CD8-positive, alpha-beta memory T cell (primary cell): Measurements from ENCODE around the gene RBSN. TPM values are rescaled to one million over a fixed set of nuclear protein-coding genes. Genes with fewer than 3 reads are reported as not detected.

Source experiments
- CTCF ChIA-PET: fragments of 350-600 bp; sonication (Branson Sonifier 250); formaldehyde crosslinking; loops from one replicate; lab custom pipeline; 2021; ENCODE audit warnings: antibody characterized with exemption; lab: Charles Lee
- POLR2A ChIA-PET: fragments of 350-600 bp; sonication (Branson Sonifier 250); formaldehyde crosslinking; loops from one replicate; lab custom pipeline; 2021; ENCODE audit warnings: antibody characterized with exemption; lab: Charles Lee
- DNase-seq, 5 donors: peaks; one replicate each; pipeline versions ENCODE4 v3.0.0 to v3.0.0-alpha.2; 2020 to 2022; ENCODE audit warnings: mixed read lengths in 1 of 5
- H3K27ac ChIP-seq: one replicate; pipeline ENCODE4 v1.7.0; 2013; ENCODE audit warnings: low read depth, mild to moderate bottlenecking, low read length, moderate library complexity
- H3K27me3 ChIP-seq: 2 replicates; pipeline ENCODE4 v1.7.0; 2013; ENCODE audit warnings: low read length, mild to moderate bottlenecking; ENCODE audit not compliant: insufficient read depth, poor library complexity, severe bottlenecking
- H3K36me3 ChIP-seq: 2 replicates; pipeline ENCODE4 v1.7.0; 2013; ENCODE audit warnings: mild to moderate bottlenecking, low read length, moderate library complexity; ENCODE audit not compliant: insufficient read depth
- H3K4me1 ChIP-seq: 2 replicates; pipeline ENCODE4 v1.7.0; 2013; ENCODE audit warnings: mild to moderate bottlenecking, low read length, moderate library complexity; ENCODE audit not compliant: insufficient read depth
- H3K4me3 ChIP-seq: 2 replicates; pipeline ENCODE4 v1.7.0; 2013; ENCODE audit warnings: mild to moderate bottlenecking, low read length
- H3K9me3 ChIP-seq: 2 replicates; pipeline ENCODE4 v1.7.0; 2013; ENCODE audit warnings: mild to moderate bottlenecking, low read length
- H3K27ac Mint-ChIP-seq, 8 donors: one replicate each; pipeline ENCODE4 v1.8.0; 2020 to 2021; ENCODE audit warnings: mixed read lengths in 8 of 8, mild to moderate bottlenecking in 6 of 8, inconsistent platforms in 3 of 8, moderate library complexity in 3 of 8
- H3K27me3 Mint-ChIP-seq, 2 donors: one replicate each; pipeline ENCODE4 v1.8.0; 2020 to 2021; ENCODE audit warnings: mixed read lengths in 2 of 2, mild to moderate bottlenecking in 1 of 2, moderate library complexity in 1 of 2
- H3K36me3 Mint-ChIP-seq, 3 donors: one replicate each; pipeline ENCODE4 v1.8.0; 2020 to 2021; ENCODE audit warnings: mixed read lengths in 3 of 3, inconsistent platforms in 1 of 3, mild to moderate bottlenecking in 1 of 3
- H3K4me1 Mint-ChIP-seq, 3 donors: one replicate each; pipeline ENCODE4 v1.8.0; 2020 to 2021; ENCODE audit warnings: mixed read lengths in 3 of 3, inconsistent platforms in 1 of 3, mild to moderate bottlenecking in 1 of 3
- H3K4me3 Mint-ChIP-seq, 7 donors: one replicate each; pipeline ENCODE4 v1.8.0; 2020 to 2021; ENCODE audit warnings: mixed read lengths in 7 of 7, mild to moderate bottlenecking in 6 of 7, moderate library complexity in 4 of 7, inconsistent platforms in 2 of 7
- H3K9me3 Mint-ChIP-seq, 5 donors: one replicate each; pipeline ENCODE4 v1.8.0; 2020 to 2022; ENCODE audit warnings: mixed read lengths in 5 of 5, mild to moderate bottlenecking in 3 of 5, moderate library complexity in 2 of 5, inconsistent platforms in 1 of 5
- polyA plus RNA-seq: library from polyadenylated mRNA; unstranded; fragments of 300-500 nt; fragmentation: Illumina TruSeq; gene quantifications from one replicate; pipeline ENCODE4 v1.2.3, GENCODE V29; 2021
- total RNA-seq, 2 experiments: library from RNA; stranded (reverse); gene quantifications; one replicate each; pipeline ENCODE4 v1.2.3, GENCODE V29; 2021

Gene RBSN
- total and polyA plus RNA-seq, 3 experiments from 2014 or later = 12.2 to 19.0 (median 12.5) TPM

DNA sequence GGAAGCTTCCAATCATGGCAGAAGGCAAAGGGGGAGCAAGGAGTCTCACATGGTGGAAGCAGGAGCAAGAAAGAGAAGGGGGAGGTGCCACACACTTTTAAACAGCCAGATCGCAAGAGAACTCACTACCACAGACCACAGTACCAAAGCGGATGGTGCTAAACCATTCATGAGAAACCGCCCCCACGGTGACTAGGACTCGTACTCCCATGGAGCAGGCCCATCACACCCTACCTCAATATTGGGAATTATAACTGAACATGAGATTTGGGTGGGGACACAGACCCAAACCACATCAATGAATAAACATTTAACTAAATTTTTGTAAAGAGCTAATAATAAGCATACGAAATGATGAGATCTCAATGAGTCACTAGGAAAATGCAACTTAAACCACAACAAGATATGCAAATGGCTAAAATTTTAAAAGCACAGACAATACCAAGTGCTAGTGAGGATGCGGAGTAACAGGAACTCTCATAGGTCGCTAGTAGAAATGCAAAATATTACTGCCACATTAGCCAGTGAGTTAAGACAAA is 43.9 kb downstream of the RBSN start:
- DNase-seq = peak; percentile 7 to 68 (median 31)
- H3K27ac ChIP-seq = no peak overlapping the region
- Mint-ChIP-seq H3K36me3 (peaks cover 5 to 72% (median 16%) of the 10 kb centered on the region in 3 donors), H3K27ac (peak overlapping the region in 7 of 8 donors; percentile 15 to 90 (median 74)), H3K9me3 (no peaks in the 10 kb centered on the region), H3K4me1 (peaks cover 31 to 57% (median 55%) of the 10 kb centered on the region in 3 donors), H3K27me3 (peaks cover 0 to 5% of the 10 kb centered on the region in 2 donors), H3K4me3 (peak overlapping the region; percentile 15 to 57 (median 53))
- peaks cover 16% of the 10 kb centered on the region for H3K36me3 ChIP-seq
- no peaks in the 10 kb centered on the region for H3K9me3 ChIP-seq
- CTCF ChIA-PET = interaction anchor here (1.6 kb wide), 1 partner anchor 10 kb away, joined by 3 read pairs; the partner anchor contains the start of gene MRPS25
- H3K27me3 ChIP-seq = no peaks in the 10 kb centered on the region
- POLR2A ChIA-PET = interaction anchor here (0.5 to 1.1 kb wide), 2 partner anchors 9 to 263 kb away, joined by 3 to 5 read pairs; partner anchors contain the start of gene MRPS25
- H3K4me1 ChIP-seq = peaks cover 6% of the 10 kb centered on the region
- no peak overlapping the region for H3K4me3 ChIP-seq

GRCh38 chr3:15053541-15053940 is 45.4 kb downstream of the RBSN start:
- Histone ChIP-seq H3K4me1 (peaks cover 6% of the 10 kb centered on the region), H3K27ac (no peak overlapping the region), H3K36me3 (peaks cover 17% of the 10 kb centered on the region), H3K27me3 (no peaks in the 10 kb centered on the region), H3K9me3 (no peaks in the 10 kb centered on the region), H3K4me3 (no peak overlapping the region)
- Mint-ChIP-seq H3K9me3 (no peaks in the 10 kb centered on the region), H3K27me3 (peaks cover 0 to 5% of the 10 kb centered on the region in 2 donors), H3K27ac (peak overlapping the region in 2 of 8 donors; percentile 47 to 66), H3K36me3 (peaks cover 5 to 73% (median 12%) of the 10 kb centered on the region in 3 donors), H3K4me1 (peaks cover 28 to 50% (median 47%) of the 10 kb centered on the region in 3 donors), H3K4me3 (no peak overlapping the region)
- ChIA-PET CTCF (no interaction called here), POLR2A (no interaction called here)
- no peak for DNase-seq

GRCh38 chr3:15052335-15053242 is 46.4 kb downstream of the RBSN start:
- no peaks in the 10 kb centered on the region for H3K9me3 ChIP-seq
- no peaks in the 10 kb centered on the region for H3K27me3 ChIP-seq
- peaks cover 19% of the 10 kb centered on the region for H3K36me3 ChIP-seq
- DNase-seq = no peak
- ChIA-PET CTCF (interaction anchor here (1.3 to 2.8 kb wide), 2 partner anchors 12 to 20 kb away, joined by 3 to 11 read pairs; partner anchors contain the start of gene MRPS25), POLR2A (no interaction called here)
- Mint-ChIP-seq H3K27ac (peak overlapping the region in 5 of 8 donors; percentile 29 to 68 (median 61)), H3K4me3 (no peak overlapping the region), H3K4me1 (peaks cover 28 to 50% (median 47%) of the 10 kb centered on the region in 3 donors), H3K36me3 (peaks cover 5 to 74% (median 11%) of the 10 kb centered on the region in 3 donors), H3K9me3 (no peaks in the 10 kb centered on the region), H3K27me3 (peaks cover 0 to 5% of the 10 kb centered on the region in 2 donors)
- peak overlapping the region; percentile 14 for H3K27ac ChIP-seq
- no peak overlapping the region for H3K4me3 ChIP-seq
- H3K4me1 ChIP-seq = peaks cover 6% of the 10 kb centered on the region

- Histone ChIP-seq H3K9me3 (no peaks in the 10 kb centered on the region), H3K27me3 (no peaks in the 10 kb centered on the region), H3K4me1 (peaks cover 6% of the 10 kb centered on the region), H3K36me3 (peaks cover 27% of the 10 kb centered on the region), H3K4me3 (no peak overlapping the region), H3K27ac (no peak overlapping the region)
- peaks cover 5 to 73% (median 12%) of the 10 kb centered on the region in 3 donors for H3K36me3 Mint-ChIP-seq
- H3K27ac Mint-ChIP-seq = peak overlapping the region in 3 of 8 donors; percentile 58 to 73 (median 68)
- ChIA-PET POLR2A (no interaction called here), CTCF (interaction anchor here (1.0 to 2.8 kb wide), 6 partner anchors 9 to 126 kb away, joined by 3 to 11 read pairs (median 4); partner anchors contain the start of gene MRPS25)
- H3K27me3 Mint-ChIP-seq = peaks cover 0 to 5% of the 10 kb centered on the region in 2 donors
- H3K4me3 Mint-ChIP-seq = peak overlapping the region in 1 of 7 donors; percentile 44
- no peaks in the 10 kb centered on the region for H3K9me3 Mint-ChIP-seq
- H3K4me1 Mint-ChIP-seq = peaks cover 24 to 44% (median 42%) of the 10 kb centered on the region in 3 donors
- DNase-seq = peak in 3 of 5 donors; percentile 6 to 28 (median 13)
These were observed 47.4 kb downstream of the RBSN start for GRCh38 chr3:15051531-15051930.

DNA sequence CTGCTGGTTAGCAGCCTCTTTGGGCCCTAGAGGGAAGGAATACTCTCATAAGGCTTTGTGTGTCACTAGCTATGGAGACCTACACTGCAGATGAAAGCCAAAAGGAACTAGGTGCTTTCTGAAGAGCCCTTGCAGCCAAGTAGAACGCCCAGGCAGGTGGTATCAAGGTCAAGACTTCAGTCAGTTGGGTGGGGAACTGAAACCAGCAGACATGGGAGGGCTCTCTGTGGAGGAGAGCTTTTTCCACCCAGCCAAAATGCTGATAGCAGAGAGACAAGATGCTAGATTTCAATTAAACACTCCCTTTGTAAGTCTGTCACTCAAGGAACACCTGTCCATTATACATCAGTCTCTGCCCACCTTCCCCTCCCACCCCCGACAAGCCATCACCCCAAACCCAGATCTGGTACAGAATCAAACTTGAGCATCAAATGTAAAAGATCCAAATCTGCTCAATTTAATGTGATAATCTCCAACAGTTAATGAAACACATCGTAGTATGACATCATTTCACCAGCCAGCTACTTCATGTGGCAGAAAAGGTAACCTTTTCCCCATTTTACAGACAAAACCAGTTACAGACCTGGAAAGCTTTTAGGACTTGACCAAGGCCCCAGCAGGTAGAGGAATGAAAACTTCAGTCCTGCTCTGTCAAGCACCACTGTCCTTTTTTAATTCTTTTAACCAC is 48.4 kb downstream of the RBSN start:
- Histone ChIP-seq H3K27ac (no peak overlapping the region), H3K4me3 (no peak overlapping the region), H3K4me1 (peaks cover 6% of the 10 kb centered on the region), H3K36me3 (peaks cover 33% of the 10 kb centered on the region), H3K9me3 (no peaks in the 10 kb centered on the region), H3K27me3 (no peaks in the 10 kb centered on the region)
- Mint-ChIP-seq H3K36me3 (peaks cover 5 to 81% (median 15%) of the 10 kb centered on the region in 3 donors), H3K27me3 (peaks cover 0 to 3% of the 10 kb centered on the region in 2 donors), H3K9me3 (no peaks in the 10 kb centered on the region), H3K4me3 (peak overlapping the region in 1 of 7 donors; percentile 9), H3K27ac (peak overlapping the region; percentile 1 to 73 (median 52)), H3K4me1 (peaks cover 21 to 35% (median 33%) of the 10 kb centered on the region in 3 donors)
- DNase-seq = no peak
- CTCF ChIA-PET = interaction anchor here (1.1 to 2.8 kb wide), 5 partner anchors 10 to 125 kb away, joined by 3 to 11 read pairs (median 4); partner anchors contain the start of gene MRPS25
- POLR2A ChIA-PET = interaction anchor here (0.7 kb wide), 1 partner anchor 15 kb away, joined by 3 read pairs; the partner anchor contains the start of gene MRPS25

- Histone ChIP-seq H3K9me3 (no peaks in the 10 kb centered on the region), H3K4me3 (no peak overlapping the region), H3K27ac (no peak overlapping the region), H3K4me1 (peaks cover under 1% of the 10 kb centered on the region), H3K27me3 (no peaks in the 10 kb centered on the region), H3K36me3 (peaks cover 36% of the 10 kb centered on the region)
- POLR2A ChIA-PET = no interaction called here
- Mint-ChIP-seq H3K27ac (peak overlapping the region in 2 of 8 donors; percentile 4 to 37), H3K4me1 (peaks cover 11 to 25% (median 24%) of the 10 kb centered on the region in 3 donors), H3K9me3 (no peaks in the 10 kb centered on the region), H3K36me3 (peaks cover 0 to 84% (median 17%) of the 10 kb centered on the region in 3 donors), H3K27me3 (peaks cover 0 to 3% of the 10 kb centered on the region in 2 donors), H3K4me3 (no peak overlapping the region)
- DNase-seq = no peak
- CTCF ChIA-PET = interaction anchor here (1.1 to 2.8 kb wide), 3 partner anchors 13 to 124 kb away, joined by 3 to 6 read pairs (median 6); partner anchors contain the start of gene MRPS25
These were observed 49.4 kb downstream of the RBSN start for GRCh38 chr3:15049584-15049983.

DNA sequence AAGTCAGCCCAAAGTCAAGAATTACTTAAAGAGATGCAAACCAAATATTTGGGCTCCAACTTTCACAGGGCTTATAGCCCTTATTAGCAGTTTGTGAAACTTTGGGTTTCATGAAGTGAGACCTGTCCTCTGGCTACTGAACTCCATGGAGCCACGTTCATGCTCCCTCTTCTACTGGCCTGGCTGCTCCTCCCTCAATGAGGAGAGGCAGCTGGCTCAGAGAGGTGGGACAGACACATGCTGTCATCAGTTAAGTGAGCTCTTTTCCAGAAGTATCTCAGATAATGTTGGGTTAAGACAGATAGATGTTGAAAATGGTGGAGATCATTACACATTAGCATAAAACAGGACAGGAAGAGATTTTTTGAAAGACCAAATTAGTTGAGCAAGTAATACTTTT is 53.3 kb downstream of the RBSN start:
- Mint-ChIP-seq H3K9me3 (no peaks in the 10 kb centered on the region), H3K27me3 (no peaks in the 10 kb centered on the region), H3K36me3 (peaks cover 0 to 97% (median 31%) of the 10 kb centered on the region in 3 donors), H3K4me3 (no peak overlapping the region), H3K27ac (peak overlapping the region in 3 of 8 donors; percentile 8 to 75 (median 19)), H3K4me1 (peaks cover 0 to 5% (median 0%) of the 10 kb centered on the region in 3 donors)
- ChIA-PET POLR2A (no interaction called here), CTCF (interaction anchor here (0.6 kb wide), 1 partner anchor 577 kb away, joined by 3 read pairs; no protein-coding TSS in a partner anchor)
- Histone ChIP-seq H3K4me1 (peaks cover 7% of the 10 kb centered on the region), H3K27me3 (no peaks in the 10 kb centered on the region), H3K9me3 (no peaks in the 10 kb centered on the region), H3K4me3 (no peak overlapping the region), H3K27ac (no peak overlapping the region), H3K36me3 (peaks cover 56% of the 10 kb centered on the region)
- DNase-seq = no peak
